IMR-90 (cell line): ENCODE measurements around the gene PRR13.

ENCODE experiments used
- CEBPB ChIP-seq: IDR thresholded peaks from 2 replicates; pipeline ENCODE4 v1.6.1; 2012; ENCODE audit warnings: low read depth, low read length, improper control_type of control experiment
- CHD1 ChIP-seq: IDR thresholded peaks from 2 replicates; pipeline ENCODE4 v1.6.1; 2012; ENCODE audit warnings: low read depth, low read length, improper control_type of control experiment
- MAFK ChIP-seq: IDR thresholded peaks from 2 replicates; pipeline ENCODE4 v1.6.1; 2012; ENCODE audit warnings: low read depth, low read length, improper control_type of control experiment
- MAZ ChIP-seq: IDR thresholded peaks from 2 replicates; pipeline ENCODE4 v1.6.1; 2012; ENCODE audit warnings: low read depth, mild to moderate bottlenecking, low read length, improper control_type of control experiment, moderate library complexity, borderline replicate concordance
- MXI1 ChIP-seq: IDR thresholded peaks from 2 replicates; pipeline ENCODE4 v1.6.1; 2012; ENCODE audit warnings: low read depth, mild to moderate bottlenecking, low read length, moderate library complexity, borderline replicate concordance
- NFE2L2 ChIP-seq: fragments of 150-350 bp; IDR thresholded peaks from 2 replicates; pipeline ENCODE4 v1.6.1; 2016; ENCODE audit warnings: low read depth, mild to moderate bottlenecking, low read length
- POLR2A ChIP-seq: IDR thresholded peaks from 2 replicates; pipeline ENCODE4 v1.6.1; 2012; ENCODE audit warnings: mild to moderate bottlenecking, low read depth, low read length
- RAD21 ChIP-seq: IDR thresholded peaks from 2 replicates; pipeline ENCODE4 v1.6.1; 2012; ENCODE audit warnings: low read length, improper control_type of control experiment
- RCOR1 ChIP-seq: IDR thresholded peaks from 2 replicates; pipeline ENCODE4 v1.6.1; 2012; ENCODE audit warnings: mild to moderate bottlenecking, low read length, improper control_type of control experiment; ENCODE audit not compliant: insufficient replicate concordance
- RFX5 ChIP-seq: IDR thresholded peaks from 2 replicates; pipeline ENCODE4 v1.8.0; 2012; ENCODE audit warnings: low read depth, mild to moderate bottlenecking, low read length, moderate library complexity
- TF ChIP-seq, protein P1 (sequence below): conservative IDR thresholded peaks from 2 replicates; pipeline ENCODE4 v1.5.1; 2012; ENCODE audit warnings: mild to moderate bottlenecking, low read depth, low read length, improper control_type of control experiment
- TF ChIP-seq, protein P2 (sequence below): fragments of 150-350 bp; IDR thresholded peaks from 2 replicates; pipeline ENCODE4 v1.6.1; 2017; ENCODE audit warnings: mild to moderate bottlenecking, antibody characterized with exemption, low read length, low read depth
- TF ChIP-seq, protein P3 (sequence below): fragments of 150-350 bp; IDR thresholded peaks from 2 replicates; pipeline ENCODE4 v1.6.1; 2016; ENCODE audit warnings: low read depth, mild to moderate bottlenecking, low read length, moderate library complexity, borderline replicate concordance

DNA sequence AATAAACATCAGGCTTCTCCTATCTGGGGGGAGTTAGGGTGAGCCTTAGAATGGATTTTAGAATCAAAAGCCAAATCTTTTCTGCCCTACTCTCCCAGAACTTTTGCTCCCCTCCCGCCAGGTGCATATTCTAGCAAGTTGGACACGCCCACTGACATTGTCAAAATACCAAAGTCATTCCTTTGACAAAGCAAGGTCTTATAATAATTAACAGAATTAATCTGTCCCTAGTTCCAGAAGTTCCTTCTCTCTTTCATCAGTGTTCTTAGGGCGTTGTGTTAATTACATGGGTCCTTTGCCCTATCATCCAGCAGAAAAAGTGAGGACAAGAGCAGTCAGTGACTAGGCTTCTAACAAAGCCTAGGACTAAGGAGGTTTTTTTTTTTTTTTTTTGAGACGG is 2.4 kb downstream of the PRR13 start:
- TF ChIP-seq, protein P1, sequence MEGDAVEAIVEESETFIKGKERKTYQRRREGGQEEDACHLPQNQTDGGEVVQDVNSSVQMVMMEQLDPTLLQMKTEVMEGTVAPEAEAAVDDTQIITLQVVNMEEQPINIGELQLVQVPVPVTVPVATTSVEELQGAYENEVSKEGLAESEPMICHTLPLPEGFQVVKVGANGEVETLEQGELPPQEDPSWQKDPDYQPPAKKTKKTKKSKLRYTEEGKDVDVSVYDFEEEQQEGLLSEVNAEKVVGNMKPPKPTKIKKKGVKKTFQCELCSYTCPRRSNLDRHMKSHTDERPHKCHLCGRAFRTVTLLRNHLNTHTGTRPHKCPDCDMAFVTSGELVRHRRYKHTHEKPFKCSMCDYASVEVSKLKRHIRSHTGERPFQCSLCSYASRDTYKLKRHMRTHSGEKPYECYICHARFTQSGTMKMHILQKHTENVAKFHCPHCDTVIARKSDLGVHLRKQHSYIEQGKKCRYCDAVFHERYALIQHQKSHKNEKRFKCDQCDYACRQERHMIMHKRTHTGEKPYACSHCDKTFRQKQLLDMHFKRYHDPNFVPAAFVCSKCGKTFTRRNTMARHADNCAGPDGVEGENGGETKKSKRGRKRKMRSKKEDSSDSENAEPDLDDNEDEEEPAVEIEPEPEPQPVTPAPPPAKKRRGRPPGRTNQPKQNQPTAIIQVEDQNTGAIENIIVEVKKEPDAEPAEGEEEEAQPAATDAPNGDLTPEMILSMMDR = no peak
- TF ChIP-seq, protein P2, sequence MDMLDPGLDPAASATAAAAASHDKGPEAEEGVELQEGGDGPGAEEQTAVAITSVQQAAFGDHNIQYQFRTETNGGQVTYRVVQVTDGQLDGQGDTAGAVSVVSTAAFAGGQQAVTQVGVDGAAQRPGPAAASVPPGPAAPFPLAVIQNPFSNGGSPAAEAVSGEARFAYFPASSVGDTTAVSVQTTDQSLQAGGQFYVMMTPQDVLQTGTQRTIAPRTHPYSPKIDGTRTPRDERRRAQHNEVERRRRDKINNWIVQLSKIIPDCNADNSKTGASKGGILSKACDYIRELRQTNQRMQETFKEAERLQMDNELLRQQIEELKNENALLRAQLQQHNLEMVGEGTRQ = no peak
- TF ChIP-seq CEBPB = no peak
- no peak for TF ChIP-seq MAZ
- no peak for TF ChIP-seq POLR2A
- TF ChIP-seq MXI1 = no peak
- no peak for TF ChIP-seq CHD1
- no peak for TF ChIP-seq MAFK
- no peak for TF ChIP-seq RAD21
- no peak for TF ChIP-seq RCOR1
- no peak for TF ChIP-seq RFX5
- TF ChIP-seq, protein P3, sequence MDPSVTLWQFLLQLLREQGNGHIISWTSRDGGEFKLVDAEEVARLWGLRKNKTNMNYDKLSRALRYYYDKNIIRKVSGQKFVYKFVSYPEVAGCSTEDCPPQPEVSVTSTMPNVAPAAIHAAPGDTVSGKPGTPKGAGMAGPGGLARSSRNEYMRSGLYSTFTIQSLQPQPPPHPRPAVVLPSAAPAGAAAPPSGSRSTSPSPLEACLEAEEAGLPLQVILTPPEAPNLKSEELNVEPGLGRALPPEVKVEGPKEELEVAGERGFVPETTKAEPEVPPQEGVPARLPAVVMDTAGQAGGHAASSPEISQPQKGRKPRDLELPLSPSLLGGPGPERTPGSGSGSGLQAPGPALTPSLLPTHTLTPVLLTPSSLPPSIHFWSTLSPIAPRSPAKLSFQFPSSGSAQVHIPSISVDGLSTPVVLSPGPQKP = no peak
- TF ChIP-seq NFE2L2 = no peak
